K562 (cell line): ENCODE results near the gene RPF1. TPM values are rescaled to one million over a fixed set of nuclear protein-coding genes. Genes with fewer than 3 reads are reported as not detected.

Experiments used
- CBX3 ChIP-seq, 2 experiments: IDR thresholded peaks; 1 replicate in 1 of 2; 2 replicates in 1 of 2; pipeline ENCODE4 v1.6.1; 2012; ENCODE audit warnings: inconsistent platforms in 2 of 2, low read length in 2 of 2, borderline replicate concordance in 1 of 2, control low read depth in 1 of 2
- CBX8 ChIP-seq: fragments of 200-600 bp; sonication (generic); IDR thresholded peaks from 2 replicates; pipeline ENCODE4 v1.6.1; 2012; ENCODE audit warnings: borderline replicate concordance, mixed run types, low read depth, mild to moderate bottlenecking, moderate library complexity, mixed read lengths, low read length, control low read depth, inconsistent platforms; ENCODE audit not compliant: poor library complexity, severe bottlenecking; ENCODE audit errors: extremely low read depth
- GABPB1 ChIP-seq: sonication (generic); formaldehyde crosslinking; IDR thresholded peaks from 2 replicates; pipeline ENCODE4 v1.8.0; 2022; ENCODE audit warnings: mild to moderate bottlenecking, missing genetic modification reagents
- KLF10 ChIP-seq: fragments of 250-450 bp; sonication (Bioruptor Pico); IDR thresholded peaks from 2 replicates; pipeline ENCODE4 v1.6.1; 2021; ENCODE audit warnings: matching md5 sums
- NCOA1 ChIP-seq: fragments of 450-650 bp; IDR thresholded peaks from 2 replicates; pipeline ENCODE4 v1.6.1; 2016; ENCODE audit warnings: low read depth
- PATZ1 ChIP-seq: fragments of 250-450 bp; sonication (Bioruptor Pico); IDR thresholded peaks from 2 replicates; pipeline ENCODE4 v1.5.0; 2020; ENCODE audit warnings: mild to moderate bottlenecking, borderline replicate concordance
- PYGO2 ChIP-seq: fragments of 450-650 bp; IDR thresholded peaks from 2 replicates; pipeline ENCODE4 v1.6.1; 2016; ENCODE audit warnings: mild to moderate bottlenecking, missing genetic modification characterization, moderate library complexity, missing compliant biosample characterization
- TSC22D4 ChIP-seq: fragments of 450-650 bp; IDR thresholded peaks from 2 replicates; pipeline ENCODE4 v1.6.1; 2016; ENCODE audit warnings: missing genetic modification characterization, missing biosample characterization, control low read depth
- ZNF143 ChIP-seq: sonication (generic); formaldehyde crosslinking; IDR thresholded peaks from 2 replicates; pipeline ENCODE4 v1.9.0; 2022; ENCODE audit warnings: mild to moderate bottlenecking, missing genetic modification reagents
- ZNF253 ChIP-seq: fragments of 250-450 bp; sonication (Bioruptor Pico); conservative IDR thresholded peaks from 2 replicates; pipeline ENCODE4 v1.6.1; 2021; ENCODE audit warnings: mild to moderate bottlenecking
- ZNF408 ChIP-seq: fragments of 250-450 bp; sonication (Bioruptor Pico); IDR thresholded peaks from 2 replicates; pipeline ENCODE4 v1.4.0; 2020; ENCODE audit warnings: low read depth, mild to moderate bottlenecking, moderate library complexity
- ZNF707 ChIP-seq: fragments of 250-450 bp; sonication (Bioruptor Pico); conservative IDR thresholded peaks from 2 replicates; pipeline ENCODE4 v1.8.0; 2022; ENCODE audit warnings: inconsistent platforms, mild to moderate bottlenecking, moderate library complexity
- polyA plus RNA-seq, 8 experiments: library from polyadenylated mRNA; depleted of rRNA in 4 of 8; stranded (reverse) in 5 of 8; unstranded in 3 of 8; fragments of >200 nt; fragmentation: Nextera tagmentation in 2 of 8; fragmentation: Illumina TruSeq in 1 of 8; extraction: Ambion mirVana in 2 of 8; extraction: Trizol in 1 of 8; gene quantifications; 2 replicates each; pipeline versions ENCODE4 v1.2.1 to v1.2.3, GENCODE V29; 2011 to 2014; ENCODE audit warnings: inconsistent platforms in 1 of 8, missing spikeins in 1 of 8
- total RNA-seq, 7 experiments: library from RNA; depleted of rRNA in 6 of 7; stranded (reverse); fragments of >200 nt in 6 of 7; fragmentation: Illumina TruSeq in 2 of 7; extraction: Trizol in 2 of 7; gene quantifications; 2 replicates each; pipeline versions ENCODE4 v1.2.1 to v1.2.3, GENCODE V29; 2011 to 2021; ENCODE audit warnings: low replicate concordance in 1 of 7
- TF ChIP-seq, protein P1 (sequence below): fragments of 450-650 bp; IDR thresholded peaks from 2 replicates; pipeline ENCODE4 v1.6.1; 2016; ENCODE audit warnings: mild to moderate bottlenecking, moderate library complexity

RPF1 gene
- total and polyA plus RNA-seq, 9 of the 15 experiments (the other 6 are each of a cell fraction or from before 2014, with no cell fraction given) = 52.4 to 156 (median 90.2) TPM

GRCh38 chr1:84478876-84479868 is at the start of gene RPF1 (continued):
- TF ChIP-seq, protein P1, sequence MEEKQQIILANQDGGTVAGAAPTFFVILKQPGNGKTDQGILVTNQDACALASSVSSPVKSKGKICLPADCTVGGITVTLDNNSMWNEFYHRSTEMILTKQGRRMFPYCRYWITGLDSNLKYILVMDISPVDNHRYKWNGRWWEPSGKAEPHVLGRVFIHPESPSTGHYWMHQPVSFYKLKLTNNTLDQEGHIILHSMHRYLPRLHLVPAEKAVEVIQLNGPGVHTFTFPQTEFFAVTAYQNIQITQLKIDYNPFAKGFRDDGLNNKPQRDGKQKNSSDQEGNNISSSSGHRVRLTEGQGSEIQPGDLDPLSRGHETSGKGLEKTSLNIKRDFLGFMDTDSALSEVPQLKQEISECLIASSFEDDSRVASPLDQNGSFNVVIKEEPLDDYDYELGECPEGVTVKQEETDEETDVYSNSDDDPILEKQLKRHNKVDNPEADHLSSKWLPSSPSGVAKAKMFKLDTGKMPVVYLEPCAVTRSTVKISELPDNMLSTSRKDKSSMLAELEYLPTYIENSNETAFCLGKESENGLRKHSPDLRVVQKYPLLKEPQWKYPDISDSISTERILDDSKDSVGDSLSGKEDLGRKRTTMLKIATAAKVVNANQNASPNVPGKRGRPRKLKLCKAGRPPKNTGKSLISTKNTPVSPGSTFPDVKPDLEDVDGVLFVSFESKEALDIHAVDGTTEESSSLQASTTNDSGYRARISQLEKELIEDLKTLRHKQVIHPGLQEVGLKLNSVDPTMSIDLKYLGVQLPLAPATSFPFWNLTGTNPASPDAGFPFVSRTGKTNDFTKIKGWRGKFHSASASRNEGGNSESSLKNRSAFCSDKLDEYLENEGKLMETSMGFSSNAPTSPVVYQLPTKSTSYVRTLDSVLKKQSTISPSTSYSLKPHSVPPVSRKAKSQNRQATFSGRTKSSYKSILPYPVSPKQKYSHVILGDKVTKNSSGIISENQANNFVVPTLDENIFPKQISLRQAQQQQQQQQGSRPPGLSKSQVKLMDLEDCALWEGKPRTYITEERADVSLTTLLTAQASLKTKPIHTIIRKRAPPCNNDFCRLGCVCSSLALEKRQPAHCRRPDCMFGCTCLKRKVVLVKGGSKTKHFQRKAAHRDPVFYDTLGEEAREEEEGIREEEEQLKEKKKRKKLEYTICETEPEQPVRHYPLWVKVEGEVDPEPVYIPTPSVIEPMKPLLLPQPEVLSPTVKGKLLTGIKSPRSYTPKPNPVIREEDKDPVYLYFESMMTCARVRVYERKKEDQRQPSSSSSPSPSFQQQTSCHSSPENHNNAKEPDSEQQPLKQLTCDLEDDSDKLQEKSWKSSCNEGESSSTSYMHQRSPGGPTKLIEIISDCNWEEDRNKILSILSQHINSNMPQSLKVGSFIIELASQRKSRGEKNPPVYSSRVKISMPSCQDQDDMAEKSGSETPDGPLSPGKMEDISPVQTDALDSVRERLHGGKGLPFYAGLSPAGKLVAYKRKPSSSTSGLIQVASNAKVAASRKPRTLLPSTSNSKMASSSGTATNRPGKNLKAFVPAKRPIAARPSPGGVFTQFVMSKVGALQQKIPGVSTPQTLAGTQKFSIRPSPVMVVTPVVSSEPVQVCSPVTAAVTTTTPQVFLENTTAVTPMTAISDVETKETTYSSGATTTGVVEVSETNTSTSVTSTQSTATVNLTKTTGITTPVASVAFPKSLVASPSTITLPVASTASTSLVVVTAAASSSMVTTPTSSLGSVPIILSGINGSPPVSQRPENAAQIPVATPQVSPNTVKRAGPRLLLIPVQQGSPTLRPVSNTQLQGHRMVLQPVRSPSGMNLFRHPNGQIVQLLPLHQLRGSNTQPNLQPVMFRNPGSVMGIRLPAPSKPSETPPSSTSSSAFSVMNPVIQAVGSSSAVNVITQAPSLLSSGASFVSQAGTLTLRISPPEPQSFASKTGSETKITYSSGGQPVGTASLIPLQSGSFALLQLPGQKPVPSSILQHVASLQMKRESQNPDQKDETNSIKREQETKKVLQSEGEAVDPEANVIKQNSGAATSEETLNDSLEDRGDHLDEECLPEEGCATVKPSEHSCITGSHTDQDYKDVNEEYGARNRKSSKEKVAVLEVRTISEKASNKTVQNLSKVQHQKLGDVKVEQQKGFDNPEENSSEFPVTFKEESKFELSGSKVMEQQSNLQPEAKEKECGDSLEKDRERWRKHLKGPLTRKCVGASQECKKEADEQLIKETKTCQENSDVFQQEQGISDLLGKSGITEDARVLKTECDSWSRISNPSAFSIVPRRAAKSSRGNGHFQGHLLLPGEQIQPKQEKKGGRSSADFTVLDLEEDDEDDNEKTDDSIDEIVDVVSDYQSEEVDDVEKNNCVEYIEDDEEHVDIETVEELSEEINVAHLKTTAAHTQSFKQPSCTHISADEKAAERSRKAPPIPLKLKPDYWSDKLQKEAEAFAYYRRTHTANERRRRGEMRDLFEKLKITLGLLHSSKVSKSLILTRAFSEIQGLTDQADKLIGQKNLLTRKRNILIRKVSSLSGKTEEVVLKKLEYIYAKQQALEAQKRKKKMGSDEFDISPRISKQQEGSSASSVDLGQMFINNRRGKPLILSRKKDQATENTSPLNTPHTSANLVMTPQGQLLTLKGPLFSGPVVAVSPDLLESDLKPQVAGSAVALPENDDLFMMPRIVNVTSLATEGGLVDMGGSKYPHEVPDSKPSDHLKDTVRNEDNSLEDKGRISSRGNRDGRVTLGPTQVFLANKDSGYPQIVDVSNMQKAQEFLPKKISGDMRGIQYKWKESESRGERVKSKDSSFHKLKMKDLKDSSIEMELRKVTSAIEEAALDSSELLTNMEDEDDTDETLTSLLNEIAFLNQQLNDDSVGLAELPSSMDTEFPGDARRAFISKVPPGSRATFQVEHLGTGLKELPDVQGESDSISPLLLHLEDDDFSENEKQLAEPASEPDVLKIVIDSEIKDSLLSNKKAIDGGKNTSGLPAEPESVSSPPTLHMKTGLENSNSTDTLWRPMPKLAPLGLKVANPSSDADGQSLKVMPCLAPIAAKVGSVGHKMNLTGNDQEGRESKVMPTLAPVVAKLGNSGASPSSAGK = peak; percentile 52; the same call in 1 of the 2 replicates
- TF ChIP-seq PYGO2 (0 out of 2 replicates have a peak, but pooled peaks have one; percentile 50), PATZ1 (CRISPR knock-in tag) (0 out of 2 replicates have a peak, but pooled peaks have one; percentile 36), CBX3 (IDR thresholded peaks at IDR 0.05; ENCODE audit: borderline replicate concordance in 1 of 2, low read length in 2 of 2) (peak in 1 of 2 experiments; percentile 99; a peak in 2 of 3 replicates), NCOA1 (no peak), CBX8 (no peak), TSC22D4 (tag) (no peak), GABPB1 (CRISPR knock-in tag) (peak; percentile 99), ZNF253 (no peak), ZNF143 (CRISPR knock-in tag) (no peak), KLF10 (no peak), ZNF707 (CRISPR knock-in tag) (no peak), ZNF408 (CRISPR knock-in tag) (no peak)
